Activated CD4-positive, alpha-beta T cell treated with anti-CD3 and anti-CD28 coated beads, Interleukin-2, amount 10 ng/mL, durations not matched to agents 24 days and 14 days (primary cell): ENCODE data around the gene TMEM165. TPM values are rescaled to one million over a fixed set of nuclear protein-coding genes. Genes with fewer than 3 reads are reported as not detected.
"Not testable (repeated sequence)": the region's sequence is repeated elsewhere in the genome, so short reads cannot be mapped to it uniquely, and the experiment has no call there.

ENCODE experiments used
- DNase-seq: peaks from one replicate; pipeline ENCODE4 v3.0.0; 2022
- H3K27ac Mint-ChIP-seq: one replicate; pipeline ENCODE4 v1.8.0; 2022; ENCODE audit warnings: mild to moderate bottlenecking, mixed read lengths
- H3K27me3 Mint-ChIP-seq: one replicate; pipeline ENCODE4 v1.8.0; 2022; ENCODE audit warnings: mixed read lengths
- H3K36me3 Mint-ChIP-seq: one replicate; pipeline ENCODE4 v1.8.0; 2022; ENCODE audit warnings: low read depth, mild to moderate bottlenecking, mixed read lengths
- H3K4me1 Mint-ChIP-seq: one replicate; pipeline ENCODE4 v1.8.0; 2021; ENCODE audit warnings: mixed read lengths
- H3K4me3 Mint-ChIP-seq: one replicate; pipeline ENCODE4 v1.8.0; 2022; ENCODE audit warnings: mild to moderate bottlenecking, moderate library complexity, mixed read lengths
- H3K9me3 Mint-ChIP-seq: one replicate; pipeline ENCODE4 v1.8.0; 2021; ENCODE audit warnings: mixed read lengths
- intact Hi-C: fragments of 100-400 bp; cut with micrococcal nuclease; formaldehyde crosslinking; loops from one replicate; pipeline ENCODE4 v1.15.1; 2023
- total RNA-seq: library from RNA; stranded (reverse); gene quantifications from 2 replicates; pipeline ENCODE4 v1.2.3, GENCODE V29; 2022

The TMEM165 gene
- total RNA-seq, 1 donor from 2014 or later, result 99.1 TPM

DNA sequence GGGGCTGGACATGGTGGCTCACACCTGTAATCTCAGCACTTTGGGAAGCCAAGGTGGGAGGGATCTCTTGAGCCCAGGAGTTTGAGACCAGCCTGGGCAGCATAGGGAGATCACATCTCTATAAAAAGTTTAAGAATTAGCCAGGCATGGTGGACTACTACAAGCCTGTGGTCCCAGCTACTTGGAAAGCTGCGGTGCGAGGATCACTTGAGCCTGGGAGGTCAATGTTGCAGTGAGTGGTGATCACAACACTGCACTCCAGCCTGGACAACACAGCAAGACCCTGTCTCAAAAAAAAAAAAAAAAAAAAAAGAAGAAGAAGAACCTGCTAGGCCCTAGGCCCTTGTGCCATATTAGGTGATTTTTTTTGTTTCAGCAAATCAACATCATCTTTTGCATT, 37.5 kb upstream of the TMEM165 start:
- intact Hi-C loops, result no loop called here
- no peaks in the 10 kb centered on the region for H3K27me3 Mint-ChIP-seq

DNA sequence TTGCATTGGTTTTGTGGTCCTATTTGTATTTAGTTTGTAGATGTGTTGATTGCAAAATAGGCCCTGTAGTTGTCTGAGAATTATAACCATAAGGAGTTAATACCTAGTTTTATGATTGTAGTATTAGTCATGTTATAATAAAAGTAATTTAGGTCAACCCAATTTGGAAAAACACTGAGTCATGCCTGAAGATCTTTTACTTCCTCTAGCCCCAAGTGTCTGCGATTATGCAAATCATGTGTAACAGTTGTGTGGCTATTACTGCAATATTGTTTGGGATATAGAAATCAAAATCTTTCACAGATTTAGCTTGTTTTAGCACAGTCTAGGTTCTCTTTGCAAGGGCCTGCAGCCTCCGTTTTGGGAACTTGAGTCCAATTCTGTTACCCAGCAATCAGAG, 37.1 kb upstream of the TMEM165 start:
- H3K27ac Mint-ChIP-seq, result no peak overlapping the region
- no peak overlapping the region for H3K4me3 Mint-ChIP-seq
- intact Hi-C loops, result no loop called here
- H3K36me3 Mint-ChIP-seq, result peaks cover 6% of the 10 kb centered on the region
- peaks cover 15% of the 10 kb centered on the region for H3K4me1 Mint-ChIP-seq
- no peaks in the 10 kb centered on the region for H3K27me3 Mint-ChIP-seq
- no peaks in the 10 kb centered on the region for H3K9me3 Mint-ChIP-seq
- DNase-seq, result no peak

More for the DNA sequence above, 37.5 kb upstream of the TMEM165 start:
- DNase-seq, result no peak
- peaks cover 6% of the 10 kb centered on the region for H3K36me3 Mint-ChIP-seq
- no peak overlapping the region for H3K4me3 Mint-ChIP-seq
- no peak overlapping the region for H3K27ac Mint-ChIP-seq
- peaks cover 15% of the 10 kb centered on the region for H3K4me1 Mint-ChIP-seq
- no peaks in the 10 kb centered on the region for H3K9me3 Mint-ChIP-seq

DNA sequence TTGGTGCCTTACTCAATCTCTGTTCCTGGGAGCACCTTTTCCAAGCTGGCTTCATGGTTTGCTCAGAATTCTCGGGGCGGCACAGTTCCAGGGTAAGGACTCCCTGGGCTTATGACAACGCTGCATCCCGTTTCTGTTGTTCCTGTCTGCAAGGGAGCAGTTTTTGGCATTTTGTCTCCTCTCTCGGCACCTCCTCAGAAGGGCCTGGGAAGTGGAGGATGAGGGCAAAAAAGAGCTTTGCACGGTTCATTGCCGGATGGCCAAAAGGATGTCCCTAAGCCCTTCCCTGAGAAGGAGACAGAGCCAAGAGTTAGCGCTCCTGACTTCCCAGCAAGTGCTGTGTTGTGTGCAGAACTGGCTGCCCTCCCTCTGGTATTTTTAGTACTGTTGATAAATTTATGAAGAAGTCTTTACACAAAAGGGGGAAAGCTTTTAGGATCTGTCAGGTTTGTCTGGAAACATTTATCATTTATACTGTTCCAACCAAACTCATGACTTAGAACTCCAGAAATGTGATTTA, 36.3 kb upstream of the TMEM165 start:
- peaks cover 5% of the 10 kb centered on the region for H3K36me3 Mint-ChIP-seq
- H3K27me3 Mint-ChIP-seq, result no peaks in the 10 kb centered on the region
- H3K4me1 Mint-ChIP-seq, result peaks cover 15% of the 10 kb centered on the region
- no peaks in the 10 kb centered on the region for H3K9me3 Mint-ChIP-seq
- intact Hi-C loops, result no loop called here
- H3K4me3 Mint-ChIP-seq, result no peak overlapping the region
- no peak for DNase-seq
- H3K27ac Mint-ChIP-seq, result no peak overlapping the region

GRCh38 chr4:55362938-55363337, 32.8 kb upstream of the TMEM165 start:
- H3K9me3 Mint-ChIP-seq, intact Hi-C loops, H3K27me3 Mint-ChIP-seq, H3K27ac Mint-ChIP-seq, H3K4me1 Mint-ChIP-seq, H3K36me3 Mint-ChIP-seq, H3K4me3 Mint-ChIP-seq, DNase-seq: not testable (repeated sequence)

GRCh38 chr4:55363691-55364351, 31.9 kb upstream of the TMEM165 start:
- no peaks in the 10 kb centered on the region for H3K9me3 Mint-ChIP-seq
- no peak overlapping the region for H3K27ac Mint-ChIP-seq
- H3K27me3 Mint-ChIP-seq, result no peaks in the 10 kb centered on the region
- H3K4me1 Mint-ChIP-seq, result peaks cover 5% of the 10 kb centered on the region
- intact Hi-C loops, result no loop called here
- H3K36me3 Mint-ChIP-seq, result peaks cover 2% of the 10 kb centered on the region
- no peak for DNase-seq
- H3K4me3 Mint-ChIP-seq, result no peak overlapping the region

DNA sequence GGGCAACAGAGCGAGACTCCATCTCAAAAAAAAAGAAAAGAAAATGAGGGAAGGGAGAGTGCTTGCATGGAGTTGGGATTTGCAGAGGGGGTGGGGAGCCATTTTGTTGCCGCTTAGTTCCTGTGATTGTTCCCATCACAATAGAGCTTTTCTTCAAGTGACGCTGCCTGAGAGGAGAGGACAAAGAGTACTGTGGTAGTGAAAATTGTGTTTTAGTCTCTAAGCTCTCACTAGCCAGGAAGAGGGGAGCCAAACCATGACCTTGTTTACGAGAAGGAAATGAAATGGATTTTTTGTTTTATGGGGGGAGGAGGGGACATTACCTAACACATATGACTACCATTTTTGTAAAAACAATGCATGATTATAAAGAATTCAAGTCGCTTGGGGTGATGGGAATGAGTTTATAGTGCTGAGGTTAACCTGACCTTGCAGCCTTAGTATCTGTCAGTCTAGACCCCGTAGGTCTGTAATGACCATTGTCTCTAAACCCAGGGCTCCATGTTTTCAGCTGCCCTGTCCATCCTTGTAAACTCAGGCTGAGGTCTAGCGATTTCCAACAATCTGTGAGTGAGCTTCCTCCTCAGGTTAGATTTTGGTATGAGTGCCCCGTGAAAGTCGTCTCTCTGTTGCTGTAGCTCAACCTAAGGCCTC, 30.9 kb upstream of the TMEM165 start:
- no peaks in the 10 kb centered on the region for H3K27me3 Mint-ChIP-seq
- H3K4me1 Mint-ChIP-seq, result no peaks in the 10 kb centered on the region
- H3K36me3 Mint-ChIP-seq, result peaks cover 3% of the 10 kb centered on the region
- H3K9me3 Mint-ChIP-seq, result no peaks in the 10 kb centered on the region
- DNase-seq, result no peak
- intact Hi-C loops, result no loop called here
- no peak overlapping the region for H3K4me3 Mint-ChIP-seq
- no peak overlapping the region for H3K27ac Mint-ChIP-seq

DNA sequence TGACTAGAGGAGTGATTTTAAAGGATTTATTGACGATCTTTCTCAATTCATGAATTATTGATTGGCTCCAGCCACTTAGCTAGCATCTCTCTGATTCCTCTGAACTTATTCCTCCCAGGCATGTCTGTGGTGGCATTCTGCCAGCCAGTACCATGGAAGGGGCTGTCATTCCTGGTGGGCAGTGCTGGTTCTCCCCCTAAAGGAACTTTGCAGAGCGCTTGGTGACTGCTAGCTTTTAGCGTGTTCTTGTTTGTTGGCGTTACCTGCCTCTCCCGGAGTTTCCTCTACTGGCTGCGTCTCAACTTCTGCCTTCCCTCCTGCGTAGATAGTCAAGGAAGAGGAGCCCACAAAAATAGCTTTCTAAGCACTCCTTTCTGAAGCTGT, 30.4 kb upstream of the TMEM165 start:
- H3K36me3 Mint-ChIP-seq, result peaks cover 6% of the 10 kb centered on the region
- DNase-seq, result no peak
- H3K4me3 Mint-ChIP-seq, result no peak overlapping the region
- intact Hi-C loops, result no loop called here
- H3K27ac Mint-ChIP-seq, result no peak overlapping the region
- no peaks in the 10 kb centered on the region for H3K9me3 Mint-ChIP-seq
- no peaks in the 10 kb centered on the region for H3K4me1 Mint-ChIP-seq
- H3K27me3 Mint-ChIP-seq, result no peaks in the 10 kb centered on the region

GRCh38 chr4:55366621-55367020, 29.1 kb upstream of the TMEM165 start:
- DNase-seq, result no peak
- Mint-ChIP-seq H3K36me3 (peaks cover 6% of the 10 kb centered on the region), H3K27me3 (no peaks in the 10 kb centered on the region), H3K4me1 (no peaks in the 10 kb centered on the region), H3K9me3 (no peaks in the 10 kb centered on the region), H3K27ac (no peak overlapping the region), H3K4me3 (no peak overlapping the region)
- intact Hi-C loops, result no loop called here

GRCh38 chr4:55367084-55367722, 28.6 kb upstream of the TMEM165 start:
- Mint-ChIP-seq H3K27ac (no peak overlapping the region), H3K4me3 (no peak overlapping the region), H3K36me3 (peaks cover 4% of the 10 kb centered on the region), H3K27me3 (no peaks in the 10 kb centered on the region), H3K4me1 (no peaks in the 10 kb centered on the region), H3K9me3 (no peaks in the 10 kb centered on the region)
- DNase-seq, result no peak
- intact Hi-C loops, result no loop called here

GRCh38 chr4:55369968-55370367, 25.8 kb upstream of the TMEM165 start:
- H3K36me3 Mint-ChIP-seq, result peaks cover 4% of the 10 kb centered on the region
- H3K27me3 Mint-ChIP-seq, result no peaks in the 10 kb centered on the region
- no peak for DNase-seq
- no peak overlapping the region for H3K4me3 Mint-ChIP-seq
- intact Hi-C loops, result no loop called here
- no peak overlapping the region for H3K27ac Mint-ChIP-seq
- H3K4me1 Mint-ChIP-seq, result no peaks in the 10 kb centered on the region
- no peaks in the 10 kb centered on the region for H3K9me3 Mint-ChIP-seq

DNA sequence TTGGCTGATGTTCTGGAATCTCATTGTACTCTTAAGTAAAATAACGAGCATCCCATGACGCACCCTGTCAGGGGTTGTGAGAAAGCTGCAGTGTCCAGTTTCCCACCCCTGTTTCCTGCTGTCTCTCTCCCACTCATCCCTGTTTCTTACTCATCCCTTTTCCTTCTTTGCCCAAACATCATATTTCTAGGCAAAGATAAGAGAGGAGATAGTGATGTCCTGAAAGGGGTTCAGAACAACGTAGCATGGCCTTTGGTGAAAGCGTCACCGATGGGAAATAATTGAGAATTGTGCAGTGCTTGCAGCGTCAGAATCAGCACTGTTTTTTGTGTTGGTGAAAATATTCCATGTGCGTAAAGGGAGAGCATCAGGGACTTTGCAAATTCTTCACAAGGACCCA, 23.5 kb upstream of the TMEM165 start:
- Mint-ChIP-seq H3K4me1 (peaks cover 5% of the 10 kb centered on the region), H3K36me3 (peaks cover 4% of the 10 kb centered on the region), H3K9me3 (no peaks in the 10 kb centered on the region), H3K27ac (no peak overlapping the region), H3K4me3 (no peak overlapping the region), H3K27me3 (no peaks in the 10 kb centered on the region)
- DNase-seq, result no peak
- intact Hi-C loops, result no loop called here

GRCh38 chr4:55373461-55373860, 22.3 kb upstream of the TMEM165 start:
- intact Hi-C loops, result no loop called here
- Mint-ChIP-seq H3K9me3 (no peaks in the 10 kb centered on the region), H3K27me3 (no peaks in the 10 kb centered on the region), H3K36me3 (peaks cover 4% of the 10 kb centered on the region), H3K27ac (no peak overlapping the region), H3K4me1 (peaks cover 5% of the 10 kb centered on the region), H3K4me3 (no peak overlapping the region)
- DNase-seq, result no peak

GRCh38 chr4:55376698-55377097, 19.1 kb upstream of the TMEM165 start:
- Mint-ChIP-seq H3K4me3 (no peak overlapping the region), H3K27ac (no peak overlapping the region), H3K4me1 (peaks cover 5% of the 10 kb centered on the region), H3K36me3 (no peaks in the 10 kb centered on the region), H3K27me3 (no peaks in the 10 kb centered on the region), H3K9me3 (no peaks in the 10 kb centered on the region)
- intact Hi-C loops, result no loop called here
- DNase-seq, result no peak

GRCh38 chr4:55378617-55379467, 16.9 kb upstream of the TMEM165 start:
- no peaks in the 10 kb centered on the region for H3K36me3 Mint-ChIP-seq
- H3K9me3 Mint-ChIP-seq, result no peaks in the 10 kb centered on the region
- peaks cover 5% of the 10 kb centered on the region for H3K4me1 Mint-ChIP-seq
- DNase-seq, result no peak
- no peak overlapping the region for H3K4me3 Mint-ChIP-seq
- intact Hi-C loops, result no loop called here
- no peak overlapping the region for H3K27ac Mint-ChIP-seq
- H3K27me3 Mint-ChIP-seq, result no peaks in the 10 kb centered on the region
